A549 (cell line): Measurements from ENCODE around the gene GPR21. TPM values are rescaled to one million over a fixed set of nuclear protein-coding genes. Genes with fewer than 3 reads are reported as not detected.

ENCODE experiments used
- ATAC-seq, 2 experiments: fragments of 200-7000 bp in 1 of 2; fragments of >200 bp in 1 of 2; cut with Nextera tagmentation in 1 of 2; cut with Tn5 transposase in 1 of 2; 3 replicates each; pipeline versions ENCODE4 v1.8.0 to v1.9.1; 2018 to 2020; ENCODE audit warnings: mild to moderate bottlenecking in 1 of 2, moderate library complexity in 1 of 2
- CTCF ChIA-PET: fragments of 300-600 bp; sonication (Branson Sonifier 250); formaldehyde crosslinking; extraction: SDS; loops from one replicate; lab custom pipeline; 2021; ENCODE audit warnings: antibody characterized with exemption, inconsistent platforms; lab: Yijun Ruan, JAX
- POLR2A ChIA-PET: fragments of 350-600 bp; formaldehyde crosslinking; extraction: SDS; loops from one replicate; lab custom pipeline; 2021; ENCODE audit warnings: antibody characterized with exemption, inconsistent platforms; lab: Yijun Ruan, JAX
- DNase-seq, 2 experiments: peaks; one replicate each; pipeline versions ENCODE4 v3.0.0 to v3.0.0-alpha.2; 2011 to 2016; ENCODE audit warnings: low read depth in 1 of 2, low spot score in 1 of 2
- FAIRE-seq: peaks from 2 replicates; lab custom pipeline; 2011; peaks lifted over from hg19 to GRCh38; lab: Jason Lieb, UNC
- H3K27ac ChIP-seq, 2 experiments: fragments of >200 bp; sonication (Bioruptor Twin); formaldehyde crosslinking; 3 replicates each; pipeline ENCODE4 v1.5.1; 2016 to 2017
- H3K4me1 ChIP-seq: fragments of >200 bp; sonication (Bioruptor Twin); formaldehyde crosslinking; 3 replicates; pipeline ENCODE4 v1.6.1; 2016
- H3K4me2 ChIP-seq: fragments of >200 bp; sonication (Bioruptor Twin); formaldehyde crosslinking; 3 replicates; pipeline ENCODE4 v1.6.1; 2016
- H3K4me3 ChIP-seq: fragments of >200 bp; sonication (Bioruptor Twin); formaldehyde crosslinking; 3 replicates; pipeline ENCODE4 v1.5.1; 2016
- H3K9me3 ChIP-seq: fragments of >200 bp; sonication (Bioruptor Twin); formaldehyde crosslinking; 3 replicates; pipeline ENCODE4 v1.6.1; 2016
- CBX2 ChIP-seq: fragments of 200-600 bp; sonication (generic); IDR thresholded peaks from 2 replicates; pipeline ENCODE4 v1.6.1; 2016; ENCODE audit warnings: low read depth, mild to moderate bottlenecking, borderline replicate concordance
- CBX8 ChIP-seq: fragments of 200-600 bp; sonication (generic); IDR thresholded peaks from 2 replicates; pipeline ENCODE4 v1.6.1; 2016
- CHD2 ChIP-seq: fragments of 150-350 bp; IDR thresholded peaks from 2 replicates; pipeline ENCODE4 v1.6.1; 2014; ENCODE audit warnings: low read length; ENCODE audit not compliant: partially characterized antibody
- EHF ChIP-seq: fragments of 250-450 bp; sonication (Bioruptor Pico); IDR thresholded peaks from 2 replicates; pipeline ENCODE4 v1.5.0; 2020; ENCODE audit warnings: mild to moderate bottlenecking
- EHMT2 ChIP-seq: fragments of 200-600 bp; sonication (generic); IDR thresholded peaks from 2 replicates; pipeline ENCODE4 v1.6.1; 2016; ENCODE audit warnings: antibody characterized with exemption, low read depth, mild to moderate bottlenecking, moderate library complexity
- EP300 ChIP-seq, 2 experiments: fragments of >200 bp; sonication (Bioruptor Twin); formaldehyde crosslinking; IDR thresholded peaks; 2 replicates in 1 of 2; 3 replicates in 1 of 2; pipeline ENCODE4 v1.6.1; 2016 to 2017
- ESRRA ChIP-seq: fragments of 150-350 bp; IDR thresholded peaks from 2 replicates; pipeline ENCODE4 v1.6.1; 2014; ENCODE audit warnings: mild to moderate bottlenecking, low read length, borderline replicate concordance
- FOSB ChIP-seq: fragments of 250-450 bp; sonication (Bioruptor Pico); IDR thresholded peaks from 2 replicates; pipeline ENCODE4 v1.5.0; 2020; ENCODE audit warnings: mild to moderate bottlenecking, moderate library complexity
- FOSL2 ChIP-seq, 2 experiments: fragments of 450-650 bp in 1 of 2; fragments of >200 bp in 1 of 2; sonication (Bioruptor Twin) in 1 of 2; formaldehyde crosslinking; IDR thresholded peaks; 2 replicates each; pipeline versions ENCODE4 v1.5.0 to v1.6.1; 2016 to 2020; ENCODE audit warnings: mild to moderate bottlenecking in 1 of 2, moderate library complexity in 1 of 2
- HEYL ChIP-seq: fragments of 250-450 bp; sonication (Bioruptor Pico); IDR thresholded peaks from 2 replicates; pipeline ENCODE4 v1.8.0; 2021; ENCODE audit warnings: mild to moderate bottlenecking, moderate library complexity
- HOXB13 ChIP-seq: fragments of 250-450 bp; sonication (Bioruptor Pico); IDR thresholded peaks from 2 replicates; pipeline ENCODE4 v1.5.0; 2020; ENCODE audit warnings: low read depth, mild to moderate bottlenecking, moderate library complexity
- HOXB5 ChIP-seq: fragments of 250-450 bp; sonication (Bioruptor Pico); IDR thresholded peaks from 2 replicates; pipeline ENCODE4 v1.5.0; 2020; ENCODE audit warnings: mild to moderate bottlenecking, moderate library complexity
- MAFK ChIP-seq: fragments of 450-650 bp; IDR thresholded peaks from 2 replicates; pipeline ENCODE4 v1.6.1; 2014; ENCODE audit not compliant: partially characterized antibody
- MYC ChIP-seq: IDR thresholded peaks from 2 replicates; pipeline ENCODE4 v1.6.1; 2012; ENCODE audit warnings: mild to moderate bottlenecking, inconsistent platforms, low read length, improper control_type of control experiment, borderline replicate concordance
- NFE2L2 ChIP-seq: fragments of 150-350 bp; conservative IDR thresholded peaks from 2 replicates; pipeline ENCODE4 v1.6.1; 2014; ENCODE audit warnings: low read length
- PHF8 ChIP-seq: fragments of 200-600 bp; sonication (generic); IDR thresholded peaks from 2 replicates; pipeline ENCODE4 v1.6.1; 2016; ENCODE audit warnings: low read depth, mild to moderate bottlenecking, antibody characterized with exemption, moderate library complexity, borderline replicate concordance
- POLR2AphosphoS2 ChIP-seq: conservative IDR thresholded peaks from 2 replicates; pipeline ENCODE4 v1.6.1; 2012; ENCODE audit warnings: low read length, improper control_type of control experiment, inconsistent platforms
- RAD21 ChIP-seq, 2 experiments: fragments of >200 bp in 1 of 2; sonication (Bioruptor Twin) in 1 of 2; formaldehyde crosslinking in 1 of 2; IDR thresholded peaks in 1 of 2; conservative IDR thresholded peaks in 1 of 2; 2 replicates in 1 of 2; 3 replicates in 1 of 2; pipeline ENCODE4 v1.6.1; 2012 to 2018; ENCODE audit warnings: inconsistent platforms in 1 of 2
- RARB ChIP-seq: fragments of 250-450 bp; sonication (Bioruptor Pico); IDR thresholded peaks from 2 replicates; pipeline ENCODE4 v1.8.0; 2021; ENCODE audit warnings: mild to moderate bottlenecking, moderate library complexity
- RCOR1 ChIP-seq: fragments of 150-350 bp; IDR thresholded peaks from 2 replicates; pipeline ENCODE4 v1.6.1; 2014; ENCODE audit warnings: antibody characterized with exemption, low read length, low read depth
- RNF2 ChIP-seq: fragments of 200-600 bp; sonication (generic); IDR thresholded peaks from 2 replicates; pipeline ENCODE4 v1.6.1; 2016; ENCODE audit warnings: low read depth, mild to moderate bottlenecking, antibody characterized with exemption, moderate library complexity, borderline replicate concordance
- SREBF2 ChIP-seq: fragments of 450-650 bp; IDR thresholded peaks from 2 replicates; pipeline ENCODE4 v1.6.1; 2014; ENCODE audit warnings: mild to moderate bottlenecking, moderate library complexity
- ZNF302 ChIP-seq: fragments of 250-450 bp; sonication (Bioruptor Pico); IDR thresholded peaks from 2 replicates; pipeline ENCODE4 v1.9.0; 2021; ENCODE audit warnings: inconsistent platforms, mild to moderate bottlenecking, moderate library complexity
- WGBS: methylation state at CpG from one replicate; pipeline ENCODE4 v1.1.6; 2017; ENCODE audit errors: missing lambda C conversion rate; 5-methylcytosine and 5-hydroxymethylcytosine counted together
- polyA plus RNA-seq, 4 experiments: library from polyadenylated mRNA; depleted of rRNA in 3 of 4; stranded (reverse); fragments of >200 nt; fragmentation: RNase III in 1 of 4; extraction: RNeasy Plus Mini Kit Qiagen cat#74134 plus additional on column Dnase treatment in 1 of 4; gene quantifications; 2 replicates in 3 of 4; 3 replicates in 1 of 4; pipeline ENCODE4 v1.2.3, GENCODE V29; 2011 to 2017
- TF ChIP-seq, protein P1 (sequence below): fragments of >200 bp; sonication (Bioruptor Twin); formaldehyde crosslinking; IDR thresholded peaks from 2 replicates; pipeline ENCODE4 v1.6.1; 2016
- TF ChIP-seq, protein P2 (sequence below): IDR thresholded peaks from 2 replicates; pipeline ENCODE4 v1.6.1; 2012
- TF ChIP-seq, protein P3 (sequence below): fragments of 250-450 bp; sonication (Bioruptor Pico); IDR thresholded peaks from 2 replicates; pipeline ENCODE4 v1.5.0; 2021; ENCODE audit warnings: mild to moderate bottlenecking, moderate library complexity, borderline replicate concordance
- TF ChIP-seq, protein P4 (sequence below): IDR thresholded peaks from 2 replicates; pipeline ENCODE4 v1.6.1; 2012
- TF ChIP-seq, protein P5 (sequence below): fragments of >200 bp; sonication (Bioruptor Twin); formaldehyde crosslinking; IDR thresholded peaks from 3 replicates; pipeline ENCODE4 v1.6.1; 2016
- TF ChIP-seq, protein P6 (sequence below): fragments of 150-350 bp; IDR thresholded peaks from 2 replicates; pipeline ENCODE4 v1.6.1; 2014; ENCODE audit warnings: low read depth, mild to moderate bottlenecking, low read length

GPR21 gene
- polyA plus RNA-seq, 2 of the 4 experiments (the other 2 are of a cell fraction) = 0.13 TPM; not detected in 1

DNA sequence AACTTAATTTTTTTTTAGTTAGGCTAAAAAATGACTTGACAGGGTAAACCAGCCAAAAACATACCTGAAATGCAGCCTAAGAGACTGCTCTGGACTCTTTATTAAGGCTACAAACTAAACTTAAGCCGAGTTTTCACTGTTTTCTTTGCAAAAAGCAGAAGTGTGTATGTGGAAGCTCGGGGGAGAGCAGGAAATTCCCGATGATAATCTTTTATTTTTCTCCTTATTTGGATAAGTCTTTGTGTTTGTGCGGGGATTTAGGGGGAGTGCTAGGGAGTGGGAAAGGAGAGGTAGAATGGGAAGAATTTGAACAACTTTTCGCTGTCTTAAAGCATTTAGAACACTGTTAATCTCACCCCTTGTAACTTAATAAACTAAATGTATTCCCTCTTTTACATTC, 30.7 kb upstream of the GPR21 start:
- peaks cover 9% of the 10 kb centered on the region; the same call in 2 of the 3 replicates for H3K4me1 ChIP-seq
- DNase-seq (no peak), ATAC-seq (no peak), FAIRE-seq (no peak)
- H3K9me3 ChIP-seq = no peaks in the 10 kb centered on the region
- 67% methylated on average over 5 of the region's 5 CpGs for WGBS
- H3K27ac ChIP-seq = no peak overlapping the region
- POLR2A ChIA-PET = no interaction called here
- H3K4me3 ChIP-seq = no peak overlapping the region
- CTCF ChIA-PET = no interaction called here
- no peak for TF ChIP-seq CBX2
- no peak for TF ChIP-seq RCOR1
- no peak overlapping the region for H3K4me2 ChIP-seq

DNA sequence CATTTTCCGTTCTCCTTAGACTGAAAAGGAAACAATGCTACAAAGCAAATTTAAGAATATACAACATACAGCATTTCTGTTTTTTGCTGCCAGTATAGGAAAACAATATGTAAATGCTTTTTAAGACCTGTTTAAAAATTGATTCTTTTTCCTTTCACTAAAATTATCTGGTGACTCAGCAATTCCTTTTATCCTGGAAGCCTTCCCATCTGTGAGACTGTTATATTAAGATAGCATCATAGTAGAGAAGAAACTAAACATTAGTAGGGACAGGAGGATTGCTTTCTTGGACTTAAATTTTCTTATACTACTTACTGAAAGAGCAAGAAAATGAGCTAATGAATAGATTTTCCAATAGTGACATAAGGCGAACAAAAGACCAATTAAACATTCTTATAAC, 30.0 kb upstream of the GPR21 start:
- H3K27ac ChIP-seq = peak overlapping the region in 1 of 2 experiments; percentile 14; a peak in 1 of 6 replicates
- ChIA-PET POLR2A (no interaction called here), CTCF (no interaction called here)
- H3K4me3 ChIP-seq = no peak overlapping the region
- no peak for TF ChIP-seq ZNF302
- no peak for TF ChIP-seq RNF2
- TF ChIP-seq, protein P1, sequence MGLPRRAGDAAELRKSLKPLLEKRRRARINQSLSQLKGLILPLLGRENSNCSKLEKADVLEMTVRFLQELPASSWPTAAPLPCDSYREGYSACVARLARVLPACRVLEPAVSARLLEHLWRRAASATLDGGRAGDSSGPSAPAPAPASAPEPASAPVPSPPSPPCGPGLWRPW = no peak
- TF ChIP-seq MAFK = peak; percentile 92
- no peak for TF ChIP-seq EHMT2
- peak; percentile 62 for TF ChIP-seq NFE2L2
- TF ChIP-seq HEYL (CRISPR knock-in tag) = no peak
- no peak for TF ChIP-seq EHF (CRISPR knock-in tag)
- TF ChIP-seq, protein P2, sequence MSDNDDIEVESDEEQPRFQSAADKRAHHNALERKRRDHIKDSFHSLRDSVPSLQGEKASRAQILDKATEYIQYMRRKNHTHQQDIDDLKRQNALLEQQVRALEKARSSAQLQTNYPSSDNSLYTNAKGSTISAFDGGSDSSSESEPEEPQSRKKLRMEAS = no peak
- no peak for TF ChIP-seq CHD2
- TF ChIP-seq HOXB13 = no peak
- no peak for TF ChIP-seq HOXB5 (CRISPR knock-in tag)
- TF ChIP-seq, protein P3, sequence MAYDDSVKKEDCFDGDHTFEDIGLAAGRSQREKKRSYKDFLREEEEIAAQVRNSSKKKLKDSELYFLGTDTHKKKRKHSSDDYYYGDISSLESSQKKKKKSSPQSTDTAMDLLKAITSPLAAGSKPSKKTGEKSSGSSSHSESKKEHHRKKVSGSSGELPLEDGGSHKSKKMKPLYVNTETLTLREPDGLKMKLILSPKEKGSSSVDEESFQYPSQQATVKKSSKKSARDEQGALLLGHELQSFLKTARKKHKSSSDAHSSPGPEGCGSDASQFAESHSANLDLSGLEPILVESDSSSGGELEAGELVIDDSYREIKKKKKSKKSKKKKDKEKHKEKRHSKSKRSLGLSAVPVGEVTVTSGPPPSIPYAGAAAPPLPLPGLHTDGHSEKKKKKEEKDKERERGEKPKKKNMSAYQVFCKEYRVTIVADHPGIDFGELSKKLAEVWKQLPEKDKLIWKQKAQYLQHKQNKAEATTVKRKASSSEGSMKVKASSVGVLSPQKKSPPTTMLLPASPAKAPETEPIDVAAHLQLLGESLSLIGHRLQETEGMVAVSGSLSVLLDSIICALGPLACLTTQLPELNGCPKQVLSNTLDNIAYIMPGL (CRISPR knock-in tag) = no peak
- TF ChIP-seq, protein P4, sequence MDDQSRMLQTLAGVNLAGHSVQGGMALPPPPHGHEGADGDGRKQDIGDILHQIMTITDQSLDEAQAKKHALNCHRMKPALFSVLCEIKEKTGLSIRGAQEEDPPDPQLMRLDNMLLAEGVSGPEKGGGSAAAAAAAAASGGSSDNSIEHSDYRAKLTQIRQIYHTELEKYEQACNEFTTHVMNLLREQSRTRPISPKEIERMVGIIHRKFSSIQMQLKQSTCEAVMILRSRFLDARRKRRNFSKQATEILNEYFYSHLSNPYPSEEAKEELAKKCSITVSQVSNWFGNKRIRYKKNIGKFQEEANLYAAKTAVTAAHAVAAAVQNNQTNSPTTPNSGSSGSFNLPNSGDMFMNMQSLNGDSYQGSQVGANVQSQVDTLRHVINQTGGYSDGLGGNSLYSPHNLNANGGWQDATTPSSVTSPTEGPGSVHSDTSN = no peak
- TF ChIP-seq SREBF2 = no peak
- TF ChIP-seq RAD21 (conservative IDR thresholded peaks at IDR 0.05 in 1 of 2, IDR thresholded peaks at IDR 0.05 in 1 of 2) = no peak
- TF ChIP-seq MYC = no peak
- DNase-seq = no peak
- H3K9me3 ChIP-seq = no peaks in the 10 kb centered on the region
- H3K4me1 ChIP-seq = peaks cover 9% of the 10 kb centered on the region; the same call in 2 of the 3 replicates
- WGBS = 95% methylated on average over 2 of the region's 2 CpGs
- no peak for FAIRE-seq
- H3K4me2 ChIP-seq = no peak overlapping the region
- ATAC-seq = no peak

DNA sequence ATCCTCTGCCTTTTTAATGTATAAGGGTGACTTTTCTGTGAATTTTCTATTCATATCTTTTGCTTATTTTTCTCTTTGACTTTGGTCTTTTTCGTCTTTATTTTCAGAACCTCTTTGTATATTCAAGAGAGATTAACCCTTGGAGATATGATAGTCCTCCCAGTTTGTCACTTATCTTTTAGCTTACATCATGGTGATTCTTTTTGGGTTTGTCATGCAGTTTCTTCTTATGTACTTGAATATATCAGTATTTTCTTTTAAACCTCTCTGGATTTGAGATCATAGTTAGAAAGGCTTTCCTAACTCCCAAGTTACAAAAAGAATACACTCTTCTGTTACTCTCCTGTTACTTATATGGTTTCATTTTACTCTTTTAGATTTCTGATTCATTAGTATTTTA, 27.5 kb upstream of the GPR21 start:
- CTCF ChIA-PET = no interaction called here
- WGBS = 93% methylated on average over 1 of the region's 1 CpG
- H3K4me3 ChIP-seq = no peak overlapping the region
- POLR2A ChIA-PET = no interaction called here
- no peak for FAIRE-seq
- ATAC-seq = no peak
- no peaks in the 10 kb centered on the region for H3K9me3 ChIP-seq
- H3K4me1 ChIP-seq = peaks cover 9% of the 10 kb centered on the region; the same call in 2 of the 3 replicates
- DNase-seq = no peak
- H3K27ac ChIP-seq = no peak overlapping the region
- H3K4me2 ChIP-seq = no peak overlapping the region
- no peak for TF ChIP-seq FOSB (CRISPR knock-in tag)
- no peak for TF ChIP-seq EHF (CRISPR knock-in tag)
- TF ChIP-seq, protein P5, sequence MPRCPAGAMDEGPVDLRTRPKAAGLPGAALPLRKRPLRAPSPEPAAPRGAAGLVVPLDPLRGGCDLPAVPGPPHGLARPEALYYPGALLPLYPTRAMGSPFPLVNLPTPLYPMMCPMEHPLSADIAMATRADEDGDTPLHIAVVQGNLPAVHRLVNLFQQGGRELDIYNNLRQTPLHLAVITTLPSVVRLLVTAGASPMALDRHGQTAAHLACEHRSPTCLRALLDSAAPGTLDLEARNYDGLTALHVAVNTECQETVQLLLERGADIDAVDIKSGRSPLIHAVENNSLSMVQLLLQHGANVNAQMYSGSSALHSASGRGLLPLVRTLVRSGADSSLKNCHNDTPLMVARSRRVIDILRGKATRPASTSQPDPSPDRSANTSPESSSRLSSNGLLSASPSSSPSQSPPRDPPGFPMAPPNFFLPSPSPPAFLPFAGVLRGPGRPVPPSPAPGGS = no peak
- TF ChIP-seq, protein P4 = no peak
- TF ChIP-seq ESRRA = no peak
- no peak for TF ChIP-seq CBX8
- TF ChIP-seq EP300 (IDR thresholded peaks at IDR 0.05) = no peak
- TF ChIP-seq RARB (CRISPR knock-in tag) = no peak
- TF ChIP-seq HOXB13 = no peak
- TF ChIP-seq FOSL2 (IDR thresholded peaks at IDR 0.05) = no peak
- no peak for TF ChIP-seq FOSL2 (CRISPR knock-in tag; IDR thresholded peaks at IDR 0.05)
- TF ChIP-seq EHMT2 = no peak
- TF ChIP-seq HEYL (CRISPR knock-in tag) = no peak
- TF ChIP-seq, protein P6, sequence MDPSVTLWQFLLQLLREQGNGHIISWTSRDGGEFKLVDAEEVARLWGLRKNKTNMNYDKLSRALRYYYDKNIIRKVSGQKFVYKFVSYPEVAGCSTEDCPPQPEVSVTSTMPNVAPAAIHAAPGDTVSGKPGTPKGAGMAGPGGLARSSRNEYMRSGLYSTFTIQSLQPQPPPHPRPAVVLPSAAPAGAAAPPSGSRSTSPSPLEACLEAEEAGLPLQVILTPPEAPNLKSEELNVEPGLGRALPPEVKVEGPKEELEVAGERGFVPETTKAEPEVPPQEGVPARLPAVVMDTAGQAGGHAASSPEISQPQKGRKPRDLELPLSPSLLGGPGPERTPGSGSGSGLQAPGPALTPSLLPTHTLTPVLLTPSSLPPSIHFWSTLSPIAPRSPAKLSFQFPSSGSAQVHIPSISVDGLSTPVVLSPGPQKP = no peak
- TF ChIP-seq RAD21 (conservative IDR thresholded peaks at IDR 0.05 in 1 of 2, IDR thresholded peaks at IDR 0.05 in 1 of 2) = no peak
- TF ChIP-seq PHF8 = no peak
- TF ChIP-seq POLR2AphosphoS2 = no peak
